Choroid plexus epithelial cell (primary cell): ENCODE data around the gene MCC.

Experiments
- DNase-seq: peaks from one replicate; pipeline ENCODE4 v3.0.0-alpha.2; 2010; ENCODE audit warnings: low read depth
- H3K4me3 ChIP-seq: 2 replicates; pipeline ENCODE4 v1.5.1; 2011; ENCODE audit warnings: low read depth, mild to moderate bottlenecking, control low read depth, low read length, moderate library complexity
- CTCF ChIP-seq: conservative IDR thresholded peaks from 2 replicates; pipeline ENCODE4 v1.5.1; 2011; ENCODE audit warnings: low read depth, mild to moderate bottlenecking, control low read depth, inconsistent platforms, low read length, moderate library complexity

MCC gene

GRCh38 chr5:113038714-113039113, 449.5 kb downstream of the MCC start:
- TF ChIP-seq CTCF: peak; percentile 14
- no peak for DNase-seq
- H3K4me3 ChIP-seq: no peak overlapping the region

- DNase-seq: no peak
- no peak for TF ChIP-seq CTCF
Observed at GRCh38 chr5:113038136-113038535, 450.1 kb downstream of the MCC start.

GRCh38 chr5:113036826-113037225, 451.4 kb downstream of the MCC start:
- TF ChIP-seq CTCF: no peak
- DNase-seq: no peak
- H3K4me3 ChIP-seq: no peak overlapping the region

More at GRCh38 chr5:113038136-113038535, 450.1 kb downstream of the MCC start:
- no peak overlapping the region for H3K4me3 ChIP-seq

- no peak overlapping the region for H3K4me3 ChIP-seq
- DNase-seq: no peak
- no peak for TF ChIP-seq CTCF
Observed at GRCh38 chr5:113036321-113036720, 451.9 kb downstream of the MCC start.

DNA sequence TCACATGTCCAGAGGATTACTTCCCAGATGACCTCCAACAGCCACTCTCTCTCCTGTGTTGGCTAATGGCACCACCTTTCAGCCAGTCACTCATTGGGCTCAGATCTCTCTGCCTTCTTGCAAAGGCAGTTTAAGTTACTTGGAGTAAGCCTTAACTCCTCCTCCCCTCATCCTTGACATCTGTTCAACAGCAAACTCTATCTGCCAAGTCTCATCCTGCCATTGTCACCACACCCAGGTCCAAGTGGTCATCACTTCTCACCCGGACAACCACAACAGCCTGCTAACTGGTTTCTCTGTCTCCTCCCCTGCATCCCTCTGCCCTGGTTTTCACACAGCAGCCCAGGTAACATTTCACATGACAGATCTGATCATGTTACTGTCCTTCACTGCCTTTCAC, 453.2 kb downstream of the MCC start:
- H3K4me3 ChIP-seq: no peak overlapping the region
- TF ChIP-seq CTCF: no peak
- DNase-seq: no peak

DNA sequence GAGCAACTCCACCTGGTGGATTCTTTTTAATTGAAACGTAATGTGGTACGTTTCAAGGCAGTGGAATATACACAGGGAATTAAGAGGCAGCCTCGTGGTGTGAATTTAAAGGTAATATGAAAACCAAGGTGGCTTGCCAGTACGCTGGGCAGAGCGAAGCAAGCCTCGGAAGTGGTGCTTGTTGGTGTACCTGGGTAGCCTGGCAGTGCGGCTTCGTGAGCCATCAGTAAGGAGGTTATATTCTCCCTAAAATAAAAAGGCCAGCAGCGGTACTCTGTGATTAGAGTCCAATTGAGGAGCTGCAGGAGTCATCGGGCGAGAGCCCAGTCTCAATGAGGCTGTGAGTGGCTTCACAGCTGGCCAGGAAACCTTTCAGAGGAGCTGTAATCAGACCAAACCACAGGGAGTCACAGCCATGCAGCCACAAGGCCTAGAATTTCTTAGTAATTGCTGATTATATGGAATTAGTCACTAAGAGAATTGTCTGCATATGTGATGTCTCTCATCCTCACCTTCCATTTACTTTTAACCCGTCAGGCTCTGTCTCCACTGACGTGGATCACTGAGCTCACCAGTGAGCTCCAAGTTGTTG, 454.0 kb downstream of the MCC start:
- no peak overlapping the region for H3K4me3 ChIP-seq
- DNase-seq: peak; percentile 90
- TF ChIP-seq CTCF: no peak

DNA sequence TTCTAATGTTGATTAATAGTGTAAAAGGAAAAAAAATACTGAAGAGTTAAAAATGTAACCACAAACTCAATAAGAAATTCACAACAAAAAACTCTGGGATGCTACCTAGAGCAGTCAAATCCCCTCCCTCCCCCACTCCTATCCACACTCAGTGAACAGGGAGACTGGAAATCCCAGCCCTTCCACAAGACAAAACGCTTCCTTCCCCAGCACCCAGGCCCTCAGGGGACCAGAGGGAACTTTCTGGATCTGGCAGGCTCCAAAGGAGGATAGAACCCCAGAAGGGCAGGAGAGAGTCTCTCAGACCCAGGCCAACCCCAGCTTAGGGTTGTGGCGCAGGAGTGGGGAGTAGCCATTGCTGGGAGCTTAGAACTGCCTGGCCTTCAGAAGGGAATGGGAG, 456.7 kb downstream of the MCC start:
- TF ChIP-seq CTCF: no peak
- no peak for DNase-seq
- no peak overlapping the region for H3K4me3 ChIP-seq
